PC-9 (cell line): ENCODE results near the gene MRPL1. TPM values are rescaled to one million over a fixed set of nuclear protein-coding genes. Genes with fewer than 3 reads are reported as not detected.

ENCODE experiments used
- BruUV-seq: library from RNA; stranded (reverse); fragments of 400-500 nt; replicated peaks from 2 replicates; lab custom pipeline; 2021; lab: Mats Ljungman, UMichigan
- CTCF ChIA-PET: fragments of 300-600 bp; sonication (Branson Sonifier 250); formaldehyde crosslinking; loops from one replicate; lab custom pipeline; 2022; ENCODE audit warnings: antibody characterized with exemption; lab: Charles Lee
- POLR2A ChIA-PET: fragments of 300-600 bp; sonication (Branson Sonifier 250); formaldehyde crosslinking; loops from one replicate; lab custom pipeline; 2022; ENCODE audit warnings: antibody characterized with exemption; ENCODE audit not compliant: unreplicated experiment; lab: Charles Lee
- DNase-seq, 2 experiments: peaks; one replicate each; pipeline versions ENCODE4 v3.0.0 to v3.0.0-alpha.2; 2015 to 2022; ENCODE audit warnings: mixed read lengths in 1 of 2
- H2AFZ ChIP-seq: fragments of 200-600 bp; sonication (generic); 2 replicates; pipeline ENCODE4 v1.8.1; 2017; ENCODE audit warnings: antibody characterized with exemption
- H3F3A ChIP-seq: fragments of 200-600 bp; sonication (generic); 2 replicates; pipeline ENCODE4 v1.8.1; 2017; ENCODE audit warnings: antibody characterized with exemption, mild to moderate bottlenecking, low read depth; ENCODE audit not compliant: insufficient read depth
- H3K27ac ChIP-seq: fragments of 200-600 bp; sonication (generic); 2 replicates; pipeline ENCODE4 v1.6.1; 2016; ENCODE audit warnings: mixed run types
- H3K27me3 ChIP-seq: fragments of 200-600 bp; sonication (generic); 2 replicates; pipeline ENCODE4 v1.6.1; 2016; ENCODE audit warnings: low read depth, mixed run types; ENCODE audit not compliant: insufficient read depth
- H3K36me3 ChIP-seq: fragments of 200-600 bp; sonication (generic); 2 replicates; pipeline ENCODE4 v1.6.1; 2016; ENCODE audit warnings: low read depth, mixed run types
- H3K4me1 ChIP-seq: fragments of 200-600 bp; sonication (generic); replicated peaks from 2 replicates; pipeline ENCODE4 v1.6.1; 2016; ENCODE audit warnings: mixed run types; ENCODE audit not compliant: insufficient read depth
- H3K4me2 ChIP-seq: fragments of 200-600 bp; sonication (generic); 2 replicates; pipeline ENCODE4 v1.6.1; 2017; ENCODE audit warnings: mixed run types
- H3K4me3 ChIP-seq: fragments of 200-600 bp; sonication (generic); 2 replicates; pipeline ENCODE4 v1.6.1; 2016; ENCODE audit warnings: mixed run types
- H3K79me2 ChIP-seq: fragments of 200-600 bp; sonication (generic); 2 replicates; pipeline ENCODE4 v1.6.1; 2017; ENCODE audit warnings: low read depth, mixed run types
- H3K9me2 ChIP-seq: fragments of 200-600 bp; sonication (generic); 2 replicates; pipeline ENCODE4 v1.8.1; 2017; ENCODE audit warnings: mild to moderate bottlenecking; ENCODE audit not compliant: insufficient read depth
- H3K9me3 ChIP-seq: fragments of 200-600 bp; sonication (generic); 2 replicates; pipeline ENCODE4 v1.8.1; 2016; ENCODE audit warnings: low read depth; ENCODE audit not compliant: insufficient read depth
- H4K20me1 ChIP-seq: fragments of 200-600 bp; sonication (generic); 2 replicates; pipeline ENCODE4 v1.8.1; 2017; ENCODE audit not compliant: insufficient read depth
- EZH2 ChIP-seq: fragments of 200-600 bp; sonication (generic); IDR thresholded peaks from 2 replicates; pipeline ENCODE4 v1.8.0; 2017; ENCODE audit warnings: antibody characterized with exemption, low read depth
- intact Hi-C: fragments of 100-400 bp; cut with micrococcal nuclease; formaldehyde crosslinking; loops from one replicate; pipeline ENCODE4 v1.10.0; 2022; ENCODE audit not compliant: unreplicated experiment
- total RNA-seq: library from RNA; stranded (reverse); gene quantifications from 2 replicates; pipeline ENCODE4 v1.2.3, GENCODE V29; 2021
- TF ChIP-seq, protein P1 (sequence below): fragments of 200-600 bp; sonication (generic); conservative IDR thresholded peaks from 2 replicates; pipeline ENCODE4 v1.6.1; 2017; ENCODE audit warnings: mixed run types, antibody characterized with exemption, mild to moderate bottlenecking, moderate library complexity

The MRPL1 gene
- total RNA-seq, 1 experiment from 2014 or later: 20.3 TPM

DNA sequence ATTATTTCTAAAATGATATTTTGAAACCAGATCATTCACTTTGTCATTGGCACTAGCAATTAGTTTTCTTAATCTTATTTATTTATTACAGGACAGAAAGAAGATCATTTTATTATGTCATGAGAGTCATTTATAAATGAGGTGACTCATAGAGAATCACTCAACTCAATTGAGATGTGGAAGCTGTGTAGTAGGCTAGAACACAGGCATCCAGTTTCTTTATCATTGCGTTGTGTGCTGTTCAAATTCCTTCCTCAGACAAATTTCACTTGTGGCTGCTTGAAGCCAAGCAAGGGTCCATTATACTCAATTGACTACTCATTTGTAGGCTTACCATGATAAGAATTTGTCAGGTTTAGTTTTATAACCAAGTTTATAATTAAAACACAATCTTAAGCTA, 87.6 kb downstream of the MRPL1 start:
- H3K4me3 ChIP-seq: no peak overlapping the region
- no peak overlapping the region for H3K4me2 ChIP-seq
- TF ChIP-seq EZH2: no peak
- TF ChIP-seq, protein P1, sequence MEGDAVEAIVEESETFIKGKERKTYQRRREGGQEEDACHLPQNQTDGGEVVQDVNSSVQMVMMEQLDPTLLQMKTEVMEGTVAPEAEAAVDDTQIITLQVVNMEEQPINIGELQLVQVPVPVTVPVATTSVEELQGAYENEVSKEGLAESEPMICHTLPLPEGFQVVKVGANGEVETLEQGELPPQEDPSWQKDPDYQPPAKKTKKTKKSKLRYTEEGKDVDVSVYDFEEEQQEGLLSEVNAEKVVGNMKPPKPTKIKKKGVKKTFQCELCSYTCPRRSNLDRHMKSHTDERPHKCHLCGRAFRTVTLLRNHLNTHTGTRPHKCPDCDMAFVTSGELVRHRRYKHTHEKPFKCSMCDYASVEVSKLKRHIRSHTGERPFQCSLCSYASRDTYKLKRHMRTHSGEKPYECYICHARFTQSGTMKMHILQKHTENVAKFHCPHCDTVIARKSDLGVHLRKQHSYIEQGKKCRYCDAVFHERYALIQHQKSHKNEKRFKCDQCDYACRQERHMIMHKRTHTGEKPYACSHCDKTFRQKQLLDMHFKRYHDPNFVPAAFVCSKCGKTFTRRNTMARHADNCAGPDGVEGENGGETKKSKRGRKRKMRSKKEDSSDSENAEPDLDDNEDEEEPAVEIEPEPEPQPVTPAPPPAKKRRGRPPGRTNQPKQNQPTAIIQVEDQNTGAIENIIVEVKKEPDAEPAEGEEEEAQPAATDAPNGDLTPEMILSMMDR: no peak
- H2AFZ ChIP-seq: no peak overlapping the region
- no peaks in the 10 kb centered on the region for H3F3A ChIP-seq
- H3K36me3 ChIP-seq: no peaks in the 10 kb centered on the region
- no peaks in the 10 kb centered on the region for H3K4me1 ChIP-seq
- no peaks in the 10 kb centered on the region for H3K79me2 ChIP-seq
- no peaks in the 10 kb centered on the region for H4K20me1 ChIP-seq
- CTCF ChIA-PET: no interaction called here
- H3K9me3 ChIP-seq: no peaks in the 10 kb centered on the region
- no TSS peak for BruUV-seq
- H3K27ac ChIP-seq: no peak overlapping the region
- POLR2A ChIA-PET: no interaction called here
- intact Hi-C loops: loop anchor here (10.0 kb wide), 1 partner anchor 645 kb away; no protein-coding TSS in a partner anchor
- no peaks in the 10 kb centered on the region for H3K9me2 ChIP-seq
- H3K27me3 ChIP-seq: no peaks in the 10 kb centered on the region
- no peak for DNase-seq

DNA sequence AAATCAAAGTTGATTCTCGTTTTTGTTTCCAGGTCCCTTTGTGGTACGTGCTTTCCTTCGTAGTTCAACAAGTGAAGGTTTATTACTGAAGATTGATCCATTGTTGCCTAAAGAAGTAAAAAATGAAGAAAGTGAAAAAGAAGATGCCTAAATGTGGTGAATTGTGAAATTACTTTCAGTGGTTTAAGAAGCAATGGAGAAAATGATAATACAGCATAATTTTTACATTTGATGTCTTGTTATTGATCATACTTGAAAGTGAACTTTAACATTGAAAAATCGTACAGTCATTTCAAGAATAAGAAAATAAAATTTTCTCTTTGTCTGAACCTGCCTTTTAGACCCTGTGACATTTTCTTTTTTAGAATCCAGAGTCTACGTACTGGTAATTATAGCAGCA, 89.8 kb downstream of the MRPL1 start:
- ChIA-PET POLR2A (no interaction called here), CTCF (no interaction called here)
- Histone ChIP-seq H3K4me2 (no peak overlapping the region), H3K4me3 (no peak overlapping the region), H3K4me1 (no peaks in the 10 kb centered on the region), H3K9me2 (no peaks in the 10 kb centered on the region), H3K79me2 (no peaks in the 10 kb centered on the region), H3K27ac (no peak overlapping the region), H2AFZ (no peak overlapping the region), H3F3A (no peaks in the 10 kb centered on the region), H3K36me3 (no peaks in the 10 kb centered on the region), H3K27me3 (no peaks in the 10 kb centered on the region), H3K9me3 (no peaks in the 10 kb centered on the region), H4K20me1 (no peaks in the 10 kb centered on the region)
- no peak for DNase-seq
- no TSS peak for BruUV-seq
- no peak for TF ChIP-seq EZH2
- TF ChIP-seq, protein P1: no peak
- intact Hi-C loops: loop anchor here (10.0 kb wide), 1 partner anchor 642 kb away; no protein-coding TSS in a partner anchor

DNA sequence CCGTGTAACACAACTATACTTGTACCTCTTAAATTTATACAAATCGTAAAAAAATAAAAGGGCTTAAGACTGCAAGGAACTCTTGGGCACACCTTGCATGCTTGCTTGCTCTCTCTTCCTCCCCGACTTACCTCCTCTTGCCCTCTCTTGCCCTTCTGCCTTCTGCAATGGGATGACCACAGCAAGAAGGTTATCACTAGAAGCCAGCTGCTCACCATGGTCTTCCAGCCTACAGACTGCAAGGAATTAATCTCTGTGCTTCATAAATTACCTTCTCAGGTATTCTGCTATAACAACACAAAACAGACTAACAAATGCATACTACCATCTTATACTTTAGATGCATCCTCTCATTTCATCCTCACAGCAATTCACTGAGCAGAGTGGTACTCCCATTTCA, 92.1 kb downstream of the MRPL1 start:
- Histone ChIP-seq H3K4me2 (no peak overlapping the region), H3F3A (no peaks in the 10 kb centered on the region), H3K9me2 (no peaks in the 10 kb centered on the region), H3K27me3 (no peaks in the 10 kb centered on the region), H4K20me1 (no peaks in the 10 kb centered on the region), H3K9me3 (no peaks in the 10 kb centered on the region), H3K27ac (no peak overlapping the region), H3K4me3 (no peak overlapping the region), H3K79me2 (no peaks in the 10 kb centered on the region), H3K36me3 (no peaks in the 10 kb centered on the region), H2AFZ (no peak overlapping the region), H3K4me1 (no peaks in the 10 kb centered on the region)
- CTCF ChIA-PET: no interaction called here
- TF ChIP-seq, protein P1: no peak
- TF ChIP-seq EZH2: no peak
- intact Hi-C loops: loop anchor here (5.0 to 10.0 kb wide), 2 partner anchors 640 to 908 kb away; no protein-coding TSS in a partner anchor
- POLR2A ChIA-PET: no interaction called here
- no peak for DNase-seq
- no TSS peak for BruUV-seq
